PC-3 (cell line): ENCODE measurements around the gene DNAAF5. TPM values are rescaled to one million over a fixed set of nuclear protein-coding genes. Genes with fewer than 3 reads are reported as not detected.

Experiments
- ATAC-seq: fragments of 200-7000 bp; cut with Tn5 transposase; 2 replicates; pipeline ENCODE4 v1.9.1; 2020; ENCODE audit warnings: mild to moderate bottlenecking, moderate library complexity
- BruUV-seq: library from RNA; stranded (reverse); fragments of 400-500 nt; replicated peaks from 2 replicates; lab custom pipeline; 2021; lab: Mats Ljungman, UMichigan
- CTCF ChIA-PET: fragments of 300-600 bp; sonication (Branson Sonifier 250); formaldehyde crosslinking; loops from one replicate; lab custom pipeline; 2022; ENCODE audit warnings: antibody characterized with exemption; lab: Charles Lee
- POLR2A ChIA-PET: fragments of 300-600 bp; sonication (Branson Sonifier 250); formaldehyde crosslinking; loops from one replicate; lab custom pipeline; 2022; ENCODE audit warnings: antibody characterized with exemption; ENCODE audit not compliant: unreplicated experiment; lab: Charles Lee
- DNase-seq: peaks from one replicate; pipeline ENCODE4 v3.0.0-alpha.2; 2015
- H2AFZ ChIP-seq: fragments of 300-600 bp; sonication (generic); 2 replicates; pipeline ENCODE4 v1.6.0; 2016; ENCODE audit warnings: antibody characterized with exemption, low read length
- H3F3A ChIP-seq: fragments of 300-600 bp; sonication (generic); one replicate; pipeline ENCODE4 v1.6.0; 2017; ENCODE audit warnings: antibody characterized with exemption, low read length, control low read depth, mild to moderate bottlenecking; ENCODE audit not compliant: unreplicated experiment
- H3K27ac ChIP-seq: fragments of 300-600 bp; sonication (generic); 2 replicates; pipeline ENCODE4 v1.5.1; 2016; ENCODE audit warnings: mild to moderate bottlenecking, low read length
- H3K27me3 ChIP-seq: fragments of 300-600 bp; sonication (generic); 2 replicates; pipeline ENCODE4 v1.6.1; 2016; ENCODE audit warnings: low read length, mixed read lengths
- H3K36me3 ChIP-seq: fragments of 300-600 bp; sonication (generic); 2 replicates; pipeline ENCODE4 v1.6.1; 2016; ENCODE audit warnings: low read depth, mixed run types, low read length, mixed read lengths
- H3K4me1 ChIP-seq: fragments of 300-600 bp; sonication (generic); 2 replicates; pipeline ENCODE4 v1.5.1; 2016; ENCODE audit warnings: low read length; ENCODE audit not compliant: insufficient read depth
- H3K4me2 ChIP-seq: fragments of 300-600 bp; sonication (generic); 2 replicates; pipeline ENCODE4 v1.6.0; 2016; ENCODE audit warnings: low read length
- H3K4me3 ChIP-seq: fragments of 300-600 bp; sonication (generic); 2 replicates; pipeline ENCODE4 v1.5.1; 2016; ENCODE audit warnings: mild to moderate bottlenecking, low read length, mixed read lengths
- H3K79me2 ChIP-seq: fragments of 300-600 bp; sonication (generic); 2 replicates; pipeline ENCODE4 v1.6.1; 2017; ENCODE audit warnings: low read length, mixed read lengths
- H3K9ac ChIP-seq: fragments of 300-600 bp; sonication (generic); 2 replicates; pipeline ENCODE4 v1.6.0; 2016; ENCODE audit warnings: mild to moderate bottlenecking, low read length
- H3K9me2 ChIP-seq: fragments of 300-600 bp; sonication (generic); replicated peaks from 2 replicates; pipeline ENCODE4 v1.6.1; 2016; ENCODE audit warnings: mixed run types, low read length, mixed read lengths
- H3K9me3 ChIP-seq: fragments of 300-600 bp; sonication (generic); 2 replicates; pipeline ENCODE4 v1.6.1; 2016; ENCODE audit warnings: low read length, mixed read lengths
- H4K20me1 ChIP-seq: fragments of 300-600 bp; sonication (generic); 2 replicates; pipeline ENCODE4 v1.6.1; 2016; ENCODE audit warnings: low read length, mixed read lengths
- CTCF ChIP-seq: fragments of 300-600 bp; sonication (generic); conservative IDR thresholded peaks from 2 replicates; pipeline ENCODE4 v1.5.1; 2017; ENCODE audit warnings: antibody characterized with exemption, low read depth, mild to moderate bottlenecking, low read length
- EZH2 ChIP-seq: fragments of 300-600 bp; sonication (generic); IDR thresholded peaks from one replicate; pipeline ENCODE4 v1.6.1; 2017; ENCODE audit warnings: antibody characterized with exemption, mild to moderate bottlenecking, low read length; ENCODE audit not compliant: unreplicated experiment
- EZH2phosphoT487 ChIP-seq: fragments of 300-600 bp; sonication (generic); IDR thresholded peaks from 2 replicates; pipeline ENCODE4 v1.6.1; 2018; ENCODE audit warnings: mild to moderate bottlenecking, antibody characterized with exemption, low read length, borderline replicate concordance
- intact Hi-C: fragments of 100-400 bp; cut with micrococcal nuclease; formaldehyde crosslinking; loops from 2 replicates; pipeline ENCODE4 v1.9.0; 2023
- total RNA-seq: library from RNA; depleted of rRNA; stranded (reverse); fragments of >200 nt; gene quantifications from 2 replicates; pipeline ENCODE4 v1.2.3, GENCODE V29; 2014

The DNAAF5 gene
- total RNA-seq, 1 experiment from 2014 or later = 66.3 TPM

DNA sequence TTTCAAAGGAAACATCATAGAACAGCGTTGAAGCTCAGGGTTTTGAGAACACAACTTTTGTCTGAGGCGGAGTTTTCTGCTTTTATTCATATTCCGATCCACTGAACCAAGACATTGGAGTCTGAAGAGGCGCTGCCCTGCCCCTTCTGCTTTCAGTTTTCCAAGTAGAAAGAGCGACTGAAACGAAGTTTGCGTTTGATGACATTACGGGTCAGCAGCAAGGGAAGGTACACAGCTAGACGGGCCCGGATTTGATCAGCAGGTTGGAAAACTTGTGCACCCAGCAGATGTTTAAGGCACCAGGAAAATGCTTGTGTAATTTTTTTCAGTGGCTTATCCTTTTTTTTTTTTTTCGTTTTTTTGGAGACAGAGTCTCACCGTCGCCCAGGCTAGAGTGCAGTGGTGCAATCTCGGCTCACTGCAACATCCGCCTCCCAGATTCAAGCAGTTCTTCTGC lies 106.5 kb downstream of the DNAAF5 start:
- DNase-seq (no peak), ATAC-seq (no peak)
- Histone ChIP-seq H3K27me3 (no peaks in the 10 kb centered on the region), H3F3A (no peaks in the 10 kb centered on the region), H3K4me3 (peak overlapping the region; percentile 43; the same call in 1 of the 2 replicates), H3K4me2 (peak overlapping the region; percentile 93), H3K4me1 (peaks cover 58% of the 10 kb centered on the region), H3K9ac (peak overlapping the region; percentile 96), H3K79me2 (peaks cover 84% of the 10 kb centered on the region), H3K9me2 (no peaks in the 10 kb centered on the region), H2AFZ (no peak overlapping the region), H3K9me3 (no peaks in the 10 kb centered on the region), H3K36me3 (peaks cover 7% of the 10 kb centered on the region), H3K27ac (peak overlapping the region; percentile 99), H4K20me1 (no peaks in the 10 kb centered on the region)
- ChIA-PET POLR2A (interaction anchor here (0.8 kb wide), 1 partner anchor 192 kb away, joined by 13 read pairs; no protein-coding TSS in a partner anchor), CTCF (interaction anchor here (1.2 kb wide), 1 partner anchor 40 kb away, joined by 5 read pairs; no protein-coding TSS in a partner anchor)
- intact Hi-C loops = loop anchor here (1.0 to 5.0 kb wide), 4 partner anchors 15 to 209 kb away; partner anchors contain the start of gene GPR146
- TF ChIP-seq CTCF = no peak
- no peak for TF ChIP-seq EZH2phosphoT487
- no peak for TF ChIP-seq EZH2
- BruUV-seq = TSS peak; percentile 61

GRCh38 chr7:833601-834258 lies 107.2 kb downstream of the DNAAF5 start:
- intact Hi-C loops = loop anchor here (5.0 kb wide), 1 partner anchor 209 kb away; the partner anchor contains the start of gene GPR146
- Histone ChIP-seq H3K4me1 (peaks cover 58% of the 10 kb centered on the region), H3K4me3 (no peak overlapping the region), H3K36me3 (peaks cover 9% of the 10 kb centered on the region), H3K79me2 (peaks cover 84% of the 10 kb centered on the region), H2AFZ (no peak overlapping the region), H3K9me2 (no peaks in the 10 kb centered on the region), H3K9ac (peak overlapping the region; percentile 96), H3F3A (no peaks in the 10 kb centered on the region), H4K20me1 (no peaks in the 10 kb centered on the region), H3K27ac (peak overlapping the region; percentile 99), H3K27me3 (no peaks in the 10 kb centered on the region), H3K4me2 (peak overlapping the region; percentile 93), H3K9me3 (no peaks in the 10 kb centered on the region)
- DNase-seq (no peak), ATAC-seq (no peak)
- no TSS peak for BruUV-seq
- CTCF ChIA-PET = no interaction called here
- TF ChIP-seq CTCF (no peak), EZH2 (no peak), EZH2phosphoT487 (no peak)
- POLR2A ChIA-PET = no interaction called here

DNA sequence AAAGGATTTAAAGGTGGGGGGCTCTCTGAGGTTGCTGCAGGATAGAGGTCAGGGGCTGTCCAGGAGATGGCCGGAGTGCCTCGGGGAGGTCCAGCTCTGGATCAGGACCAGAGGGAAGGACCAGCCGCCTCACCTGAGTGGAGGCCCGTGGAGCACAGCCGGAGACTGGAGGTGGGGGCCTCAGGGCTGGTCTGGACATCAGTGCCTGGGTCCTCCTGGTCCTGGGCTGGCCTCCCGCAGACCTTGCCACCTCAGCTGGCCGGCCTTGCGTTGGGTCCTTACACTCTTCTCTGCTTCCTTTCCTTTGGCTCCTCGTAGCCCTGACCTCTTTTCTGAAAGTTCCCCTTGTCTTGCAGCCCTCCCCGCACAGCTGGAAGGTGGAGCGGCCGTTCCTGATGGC lies 107.8 kb downstream of the DNAAF5 start:
- H3K9me3 ChIP-seq = no peaks in the 10 kb centered on the region
- peaks cover 83% of the 10 kb centered on the region for H3K79me2 ChIP-seq
- ChIA-PET POLR2A (no interaction called here), CTCF (no interaction called here)
- peak overlapping the region; percentile 99; the same call in 1 of the 2 replicates for H3K27ac ChIP-seq
- no TSS peak for BruUV-seq
- TF ChIP-seq CTCF = no peak
- TF ChIP-seq EZH2phosphoT487 = no peak
- TF ChIP-seq EZH2 = no peak
- no peak overlapping the region for H2AFZ ChIP-seq
- ATAC-seq = no peak
- H3K9me2 ChIP-seq = no peaks in the 10 kb centered on the region
- no peak overlapping the region for H3K9ac ChIP-seq
- no peak for DNase-seq
- no peaks in the 10 kb centered on the region for H3F3A ChIP-seq
- no peak overlapping the region for H3K4me3 ChIP-seq
- intact Hi-C loops = loop anchor here (5.0 kb wide), 1 partner anchor 208 kb away; the partner anchor contains the start of gene GPR146
- no peak overlapping the region for H3K4me2 ChIP-seq
- peaks cover 58% of the 10 kb centered on the region for H3K4me1 ChIP-seq
- peaks cover 14% of the 10 kb centered on the region for H3K36me3 ChIP-seq
- no peaks in the 10 kb centered on the region for H3K27me3 ChIP-seq
- no peaks in the 10 kb centered on the region for H4K20me1 ChIP-seq
